Fibroblast of the aortic adventitia (primary cell): ENCODE measurements around the gene DNAJB13. TPM values are rescaled to one million over a fixed set of nuclear protein-coding genes. Genes with fewer than 3 reads are reported as not detected.

ENCODE experiments used
- DNase-seq: peaks from one replicate; pipeline ENCODE4 v3.0.0-alpha.2; 2010; ENCODE audit warnings: low read depth
- H3K4me3 ChIP-seq: 2 replicates; pipeline ENCODE4 v1.5.1; 2011; ENCODE audit warnings: low read depth, mild to moderate bottlenecking, control low read depth, low read length, moderate library complexity
- CTCF ChIP-seq: IDR thresholded peaks from 2 replicates; pipeline ENCODE4 v1.5.1; 2011; ENCODE audit warnings: mild to moderate bottlenecking, low read length, control low read depth, inconsistent platforms; ENCODE audit not compliant: insufficient read depth
- total RNA-seq: library from RNA; depleted of rRNA; stranded (reverse); fragments of >200 nt; gene quantifications from 2 replicates; pipeline ENCODE4 v1.2.3, GENCODE V29; 2012; ENCODE audit warnings: low replicate concordance

The DNAJB13 gene
- total RNA-seq, 1 donor = not detected

GRCh38 chr11:73991471-73992006, 40.7 kb downstream of the DNAJB13 start:
- no peak for TF ChIP-seq CTCF
- no peak for DNase-seq
- H3K4me3 ChIP-seq = no peak overlapping the region

DNA sequence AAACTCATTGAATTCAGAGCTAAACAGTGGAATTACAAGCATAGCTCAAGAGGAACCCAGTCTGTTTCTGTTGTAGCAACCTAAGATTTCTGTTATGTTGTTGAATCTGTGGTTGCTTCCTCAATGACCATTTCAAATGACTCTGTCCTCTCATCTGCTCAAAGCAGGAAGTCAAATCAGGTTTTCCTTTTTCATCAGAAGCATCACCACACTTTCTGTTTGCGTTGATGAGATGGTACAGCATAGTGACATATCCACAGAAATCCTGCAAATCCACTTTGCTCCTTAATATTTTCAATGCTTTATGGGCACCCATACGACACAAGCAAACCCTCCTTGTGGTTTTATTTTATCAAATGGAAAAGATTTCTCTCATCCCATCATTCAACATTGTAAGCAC, 44.4 kb downstream of the DNAJB13 start:
- TF ChIP-seq CTCF = no peak
- DNase-seq = no peak
- H3K4me3 ChIP-seq = no peak overlapping the region

- TF ChIP-seq CTCF = no peak
- H3K4me3 ChIP-seq = no peak overlapping the region
- no peak for DNase-seq
Measured at GRCh38 chr11:73995731-73996130, 44.9 kb downstream of the DNAJB13 start.

DNA sequence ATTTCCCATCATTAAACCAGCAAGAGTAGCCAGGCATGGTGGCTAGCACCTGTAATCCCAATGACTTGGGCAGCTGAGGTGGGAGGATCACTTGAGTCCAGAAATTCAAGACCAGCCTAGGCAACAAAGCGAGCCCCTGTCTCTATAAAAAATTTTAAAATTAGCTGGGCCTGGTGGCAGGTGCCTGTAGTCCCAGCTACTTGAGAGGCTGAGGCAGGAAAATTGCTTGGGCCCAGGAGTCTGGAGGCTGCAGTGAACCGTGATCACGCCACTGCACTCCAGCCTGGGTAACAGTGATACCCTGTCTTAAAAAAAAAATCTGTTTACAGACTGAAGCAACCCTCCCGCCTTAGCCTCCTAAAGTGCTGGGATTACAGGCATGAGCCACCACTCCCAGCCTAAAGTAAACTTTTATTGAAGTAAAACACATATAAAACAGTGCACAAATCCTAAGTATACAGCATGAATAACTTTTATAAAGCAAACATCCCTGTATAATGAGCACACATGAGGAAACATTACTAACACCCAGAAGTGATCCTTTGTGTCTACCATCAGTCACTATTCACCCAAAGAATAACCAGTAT, 45.4 kb downstream of the DNAJB13 start:
- no peak for TF ChIP-seq CTCF
- H3K4me3 ChIP-seq = no peak overlapping the region
- DNase-seq = no peak

GRCh38 chr11:73997120-73997770, 46.4 kb downstream of the DNAJB13 start:
- TF ChIP-seq CTCF = no peak
- no peak for DNase-seq
- no peak overlapping the region for H3K4me3 ChIP-seq

- no peak for TF ChIP-seq CTCF
- H3K4me3 ChIP-seq = no peak overlapping the region
- no peak for DNase-seq
Measured at GRCh38 chr11:73998846-73999575, 48.2 kb downstream of the DNAJB13 start.
